ENCODE data around the gene NOTCH2.

NOTCH2 gene

GRCh38 chr1:119971710-119972570 is 97.5 kb downstream of the NOTCH2 start:
- no peak for DNase-seq

- no peak for DNase-seq
Observed at GRCh38 chr1:119968601-119969000, 100.9 kb downstream of the NOTCH2 start.

- peak; percentile 20 for DNase-seq
Observed at GRCh38 chr1:119968068-119968492, 101.4 kb downstream of the NOTCH2 start.

- DNase-seq, result no peak
Observed at GRCh38 chr1:119966681-119967080, 102.8 kb downstream of the NOTCH2 start.

GRCh38 chr1:119966020-119966419 is 103.4 kb downstream of the NOTCH2 start:
- no peak for DNase-seq

- DNase-seq, result no peak
Observed at GRCh38 chr1:119964673-119965363, 104.6 kb downstream of the NOTCH2 start.

- no peak for DNase-seq
Observed at GRCh38 chr1:119962296-119962968, 107.0 kb downstream of the NOTCH2 start.

- no peak for DNase-seq
Observed at GRCh38 chr1:119960501-119960900, 109.0 kb downstream of the NOTCH2 start.

GRCh38 chr1:119959268-119960220 is 109.9 kb downstream of the NOTCH2 start:
- no peak for DNase-seq

GRCh38 chr1:119958223-119958622 is 111.2 kb downstream of the NOTCH2 start:
- DNase-seq, result no peak

- no peak for DNase-seq
Observed at GRCh38 chr1:119956306-119956705, 113.2 kb downstream of the NOTCH2 start.

- DNase-seq, result no peak
Observed at GRCh38 chr1:119954476-119955422, 114.7 kb downstream of the NOTCH2 start.

GRCh38 chr1:119953266-119953998 is 116.0 kb downstream of the NOTCH2 start:
- no peak for DNase-seq

- DNase-seq, result no peak
Observed at GRCh38 chr1:119952496-119952895, 117.0 kb downstream of the NOTCH2 start.

GRCh38 chr1:119948342-119949214 is 120.9 kb downstream of the NOTCH2 start:
- peak; percentile 65 for DNase-seq

- DNase-seq, result no peak
Observed at GRCh38 chr1:119947468-119947867, 122.0 kb downstream of the NOTCH2 start.

- no peak for DNase-seq
Observed at GRCh38 chr1:119946724-119947123, 122.7 kb downstream of the NOTCH2 start.

GRCh38 chr1:119943216-119943615 is 126.2 kb downstream of the NOTCH2 start:
- no peak for DNase-seq

GRCh38 chr1:119941392-119941791 is 128.1 kb downstream of the NOTCH2 start:
- DNase-seq, result no peak

Measured in retina (tissue), 1 donor.